GM12875 (cell line): ENCODE results near the gene PLEKHA4.
A peak's percentile ranks its signal among the peaks of the same experiment; 100 is the strongest.
"Not testable (repeated sequence)": the region's sequence is repeated elsewhere in the genome, so short reads cannot be mapped to it uniquely, and the experiment has no call there.

Experiments
- H3K4me3 ChIP-seq: one replicate; pipeline ENCODE4 v1.5.1; 2011; ENCODE audit warnings: low read depth, low read length, control low read depth
- CTCF ChIP-seq: IDR thresholded peaks from 2 replicates; pipeline ENCODE4 v1.5.1; 2011; ENCODE audit warnings: low read depth, mild to moderate bottlenecking, control low read depth, inconsistent platforms, low read length, moderate library complexity, borderline replicate concordance; ENCODE audit not compliant: insufficient read depth

Gene PLEKHA4

GRCh38 chr19:48881741-48882657 lies 13.6 kb upstream of the PLEKHA4 start:
- no peak overlapping the region for H3K4me3 ChIP-seq
- no peak for TF ChIP-seq CTCF

- not testable (repeated sequence) for H3K4me3 ChIP-seq
These were observed 11.3 kb upstream of the PLEKHA4 start for GRCh38 chr19:48879696-48880095.

- TF ChIP-seq CTCF = no peak
- H3K4me3 ChIP-seq = no peak overlapping the region
These were observed 10.7 kb upstream of the PLEKHA4 start for GRCh38 chr19:48879025-48879637.

GRCh38 chr19:48878196-48879024 lies 10.0 kb upstream of the PLEKHA4 start:
- H3K4me3 ChIP-seq = no peak overlapping the region
- TF ChIP-seq CTCF = no peak

GRCh38 chr19:48877855-48878195 lies 9.4 kb upstream of the PLEKHA4 start:
- H3K4me3 ChIP-seq = no peak overlapping the region
- no peak for TF ChIP-seq CTCF

GRCh38 chr19:48876043-48876981 lies 7.9 kb upstream of the PLEKHA4 start:
- peak overlapping the region; percentile 73 for H3K4me3 ChIP-seq

GRCh38 chr19:48874303-48875135 lies 6.1 kb upstream of the PLEKHA4 start:
- H3K4me3 ChIP-seq = peak overlapping the region; percentile 73
- no peak for TF ChIP-seq CTCF
